SU-DHL-6 (cell line): Measurements from ENCODE around the gene PPP6R1.

Source experiments
- H2AFZ ChIP-seq: fragments of 200-600 bp; sonication (generic); 2 replicates; pipeline ENCODE4 v1.6.1; 2014; ENCODE audit warnings: low read depth, mild to moderate bottlenecking, moderate library complexity, mixed read lengths, antibody characterized with exemption, low read length; ENCODE audit not compliant: severe bottlenecking
- H3F3A ChIP-seq: fragments of 200-600 bp; shearing (Covaris generic); 2 replicates; pipeline ENCODE4 v1.6.0; 2016; ENCODE audit warnings: antibody characterized with exemption, mild to moderate bottlenecking; ENCODE audit not compliant: insufficient read depth
- H3K27ac ChIP-seq: fragments of 200-600 bp; sonication (generic); 2 replicates; pipeline ENCODE4 v1.5.1; 2016; ENCODE audit warnings: low read depth, mild to moderate bottlenecking, low read length, moderate library complexity, mixed read lengths
- H3K27me3 ChIP-seq: fragments of 200-600 bp; sonication (generic), shearing (Covaris generic); 2 replicates; pipeline ENCODE4 v1.6.0; 2014; ENCODE audit warnings: mild to moderate bottlenecking, low read length
- H3K36me3 ChIP-seq: fragments of 200-600 bp; sonication (generic); 2 replicates; pipeline ENCODE4 v1.6.1; 2014; ENCODE audit warnings: mild to moderate bottlenecking, low read length, mixed read lengths
- H3K4me2 ChIP-seq: fragments of 300-600, 200-600 bp; shearing (Covaris generic), sonication (generic); 2 replicates; pipeline ENCODE4 v1.6.0; 2014; ENCODE audit warnings: low read length, low read depth, mild to moderate bottlenecking; ENCODE audit not compliant: poor library complexity, severe bottlenecking
- H3K4me3 ChIP-seq: fragments of 200-600 bp; sonication (generic); 2 replicates; pipeline ENCODE4 v1.5.1; 2014; ENCODE audit warnings: antibody characterized with exemption, low read length, mild to moderate bottlenecking, mixed read lengths; ENCODE audit not compliant: insufficient read depth, poor library complexity, severe bottlenecking
- H3K79me2 ChIP-seq: fragments of 200-600 bp; sonication (generic); 2 replicates; pipeline ENCODE4 v1.6.1; 2014; ENCODE audit warnings: mild to moderate bottlenecking, low read length, moderate library complexity; ENCODE audit not compliant: insufficient read depth
- H3K9ac ChIP-seq: fragments of 200-600 bp; sonication (generic); 2 replicates; pipeline ENCODE4 v1.7.0; 2014; ENCODE audit warnings: mild to moderate bottlenecking, low read length
- H3K9me2 ChIP-seq: fragments of 200-600 bp; sonication (generic); replicated peaks from 2 replicates; pipeline ENCODE4 v1.6.1; 2014; ENCODE audit warnings: low read length; ENCODE audit not compliant: insufficient read depth
- H3K9me3 ChIP-seq: fragments of 200-600 bp; sonication (generic); 2 replicates; pipeline ENCODE4 v1.6.1; 2014; ENCODE audit warnings: low read length, mixed read lengths; ENCODE audit not compliant: insufficient read depth
- H4K20me1 ChIP-seq: fragments of 200-600 bp; sonication (generic); 2 replicates; pipeline ENCODE4 v1.6.1; 2014; ENCODE audit warnings: low read depth, mild to moderate bottlenecking, antibody characterized with exemption, low read length, moderate library complexity, mixed read lengths
- CTCF ChIP-seq: fragments of 200-600 bp; sonication (generic); IDR thresholded peaks from one replicate; pipeline ENCODE4 v1.5.1; 2017; ENCODE audit warnings: antibody characterized with exemption, mild to moderate bottlenecking, low read length, moderate library complexity; ENCODE audit not compliant: insufficient read depth, poor library complexity, severe bottlenecking
- EZH2phosphoT487 ChIP-seq: fragments of 200-600 bp; sonication (generic), shearing (Covaris generic); conservative IDR thresholded peaks from 2 replicates; pipeline ENCODE4 v1.6.1; 2018; ENCODE audit warnings: mild to moderate bottlenecking, antibody characterized with exemption, low read length, moderate library complexity, mixed read lengths

Gene PPP6R1

GRCh38 chr19:55285229-55285890 is 26.5 kb upstream of the PPP6R1 start:
- Histone ChIP-seq H3K9me3 (no peaks in the 10 kb centered on the region), H3K9me2 (no peaks in the 10 kb centered on the region), H3K36me3 (no peaks in the 10 kb centered on the region), H2AFZ (no peak overlapping the region), H4K20me1 (no peaks in the 10 kb centered on the region), H3K4me2 (no peak overlapping the region), H3K4me3 (no peak overlapping the region), H3K79me2 (no peaks in the 10 kb centered on the region), H3F3A (peaks cover 14% of the 10 kb centered on the region), H3K27ac (no peak overlapping the region), H3K27me3 (no peaks in the 10 kb centered on the region), H3K9ac (no peak overlapping the region)
- TF ChIP-seq EZH2phosphoT487 (no peak), CTCF (no peak)

GRCh38 chr19:55284405-55285058 is 25.7 kb upstream of the PPP6R1 start:
- H3K36me3 ChIP-seq = no peaks in the 10 kb centered on the region
- H2AFZ ChIP-seq = no peak overlapping the region
- no peak overlapping the region for H3K27ac ChIP-seq
- H3K9me2 ChIP-seq = no peaks in the 10 kb centered on the region
- H3K9me3 ChIP-seq = no peaks in the 10 kb centered on the region
- no peak overlapping the region for H3K4me3 ChIP-seq
- H3K9ac ChIP-seq = no peak overlapping the region
- H3K4me2 ChIP-seq = no peak overlapping the region
- H3F3A ChIP-seq = peaks cover 17% of the 10 kb centered on the region
- H3K79me2 ChIP-seq = no peaks in the 10 kb centered on the region
- TF ChIP-seq EZH2phosphoT487 = no peak
- TF ChIP-seq CTCF = no peak
- H3K27me3 ChIP-seq = no peaks in the 10 kb centered on the region
- H4K20me1 ChIP-seq = no peaks in the 10 kb centered on the region

- no peak within 1 kb of the TSS for H3K9ac ChIP-seq
- TF ChIP-seq EZH2phosphoT487 = no peak
- no peak for TF ChIP-seq CTCF
- H4K20me1 ChIP-seq = no peaks in the 10 kb centered on the region
- H2AFZ ChIP-seq = no peak within 1 kb of the TSS
- H3K79me2 ChIP-seq = no peaks in the 10 kb centered on the region
- no peaks in the 10 kb centered on the region for H3K9me3 ChIP-seq
- H3K27ac ChIP-seq = no peak within 1 kb of the TSS
- H3K4me2 ChIP-seq = no peak within 1 kb of the TSS
- H3F3A ChIP-seq = peaks cover 17% of the 10 kb centered on the region
- no peaks in the 10 kb centered on the region for H3K27me3 ChIP-seq
- H3K9me2 ChIP-seq = no peaks in the 10 kb centered on the region
- H3K4me3 ChIP-seq = no peak within 1 kb of the TSS
- H3K36me3 ChIP-seq = no peaks in the 10 kb centered on the region
Observed at GRCh38 chr19:55283548-55284377, 24.9 kb upstream of the PPP6R1 start, which contains the start of gene BRSK1. Gene BRSK1 (plus strand): TSS chr19:55283997. CDS start chr19:55284443, 446 bp downstream.
